Transverse colon (tissue), 1 donor: ENCODE results near the gene ATP13A1.

Experiments used
- EP300 ChIP-seq: sonication (generic); formaldehyde crosslinking; IDR thresholded peaks from one replicate; pipeline ENCODE4 v1.6.1; 2017; ENCODE audit warnings: antibody characterized with exemption, low read depth
- POLR2A ChIP-seq: fragments of 450-650 bp; IDR thresholded peaks from one replicate; pipeline ENCODE4 v1.6.1; 2016; ENCODE audit warnings: antibody characterized with exemption, mild to moderate bottlenecking, moderate library complexity

GRCh38 chr19:19600793-19601330, 62.6 kb downstream of the ATP13A1 start:
- no peak for TF ChIP-seq POLR2A
- TF ChIP-seq EP300, result no peak
